Neural cell (in vitro differentiated cells): ENCODE data around the gene CHST6.

Source experiments
- EP300 ChIP-seq: fragments of 450-650 bp; conservative IDR thresholded peaks from 2 replicates; pipeline ENCODE4 v1.6.1; 2014; ENCODE audit warnings: antibody characterized with exemption, mild to moderate bottlenecking, moderate library complexity; ENCODE audit not compliant: poor library complexity, severe bottlenecking
- EZH2 ChIP-seq: fragments of 200-600, 300-800 bp; shearing (Covaris generic), sonication (generic); IDR thresholded peaks from 2 replicates; pipeline ENCODE4 v1.6.1; 2014; ENCODE audit warnings: antibody characterized with exemption, low read length, borderline replicate concordance, mild to moderate bottlenecking; ENCODE audit not compliant: insufficient read depth, poor library complexity, severe bottlenecking
- MXI1 ChIP-seq: fragments of 450-650 bp; conservative IDR thresholded peaks from 2 replicates; pipeline ENCODE4 v1.6.1; 2014; ENCODE audit warnings: antibody characterized with exemption, mild to moderate bottlenecking; ENCODE audit not compliant: poor library complexity, severe bottlenecking
- POLR2AphosphoS5 ChIP-seq: IDR thresholded peaks from 2 replicates; pipeline ENCODE4 v1.6.1; 2012
- RAD21 ChIP-seq: fragments of 450-650 bp; conservative IDR thresholded peaks from 2 replicates; pipeline ENCODE4 v1.6.1; 2014; ENCODE audit warnings: antibody characterized with exemption, mild to moderate bottlenecking, moderate library complexity
- SMC3 ChIP-seq: fragments of 450-650 bp; conservative IDR thresholded peaks from 2 replicates; pipeline ENCODE4 v1.6.1; 2014; ENCODE audit warnings: antibody characterized with exemption, mild to moderate bottlenecking, moderate library complexity; ENCODE audit not compliant: poor library complexity
- TAF1 ChIP-seq: IDR thresholded peaks from 2 replicates; pipeline ENCODE4 v1.6.1; 2012; ENCODE audit warnings: low read depth
- TF ChIP-seq, protein P1 (sequence below): fragments of 450-650 bp; IDR thresholded peaks from 2 replicates; pipeline ENCODE4 v1.5.1; 2014; ENCODE audit warnings: antibody characterized with exemption, mild to moderate bottlenecking, moderate library complexity; ENCODE audit not compliant: poor library complexity, severe bottlenecking
- TF ChIP-seq, protein P2 (sequence below): IDR thresholded peaks from 2 replicates; pipeline ENCODE4 v1.6.1; 2012; ENCODE audit warnings: borderline replicate concordance

DNA sequence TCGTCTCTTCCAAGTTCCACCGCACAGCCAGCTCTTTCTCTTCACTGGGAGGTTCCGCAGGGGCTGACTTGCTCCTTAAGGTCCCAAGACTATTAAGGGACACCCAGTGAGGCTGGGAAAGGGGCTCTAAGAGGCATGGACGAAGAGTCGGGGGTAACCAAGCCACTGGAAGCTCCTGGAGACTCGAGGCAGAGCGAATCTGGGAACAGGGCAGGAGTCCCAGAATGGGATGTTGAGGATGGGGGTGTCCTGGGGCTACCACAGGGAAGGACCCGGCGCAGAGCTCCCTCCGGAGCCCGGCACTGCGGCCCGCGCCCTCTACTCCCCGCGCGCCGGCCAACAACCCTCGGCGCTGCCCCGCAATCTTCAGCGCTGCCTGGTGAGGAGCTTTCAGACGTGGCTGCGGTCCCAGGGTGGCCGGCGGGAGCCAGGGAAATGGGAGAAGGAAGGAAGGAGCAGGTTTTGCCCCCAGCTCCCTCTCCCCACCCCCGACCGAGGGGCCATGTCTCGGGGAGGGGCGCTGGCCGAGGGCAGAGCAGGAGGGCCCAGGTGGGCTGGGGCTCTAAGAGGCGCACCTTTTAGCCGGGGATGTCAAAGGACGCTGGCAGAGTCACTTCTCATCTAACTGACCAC is 40.1 kb upstream of the CHST6 start:
- no peak for TF ChIP-seq POLR2AphosphoS5
- no peak for TF ChIP-seq EZH2
- TF ChIP-seq, protein P1, sequence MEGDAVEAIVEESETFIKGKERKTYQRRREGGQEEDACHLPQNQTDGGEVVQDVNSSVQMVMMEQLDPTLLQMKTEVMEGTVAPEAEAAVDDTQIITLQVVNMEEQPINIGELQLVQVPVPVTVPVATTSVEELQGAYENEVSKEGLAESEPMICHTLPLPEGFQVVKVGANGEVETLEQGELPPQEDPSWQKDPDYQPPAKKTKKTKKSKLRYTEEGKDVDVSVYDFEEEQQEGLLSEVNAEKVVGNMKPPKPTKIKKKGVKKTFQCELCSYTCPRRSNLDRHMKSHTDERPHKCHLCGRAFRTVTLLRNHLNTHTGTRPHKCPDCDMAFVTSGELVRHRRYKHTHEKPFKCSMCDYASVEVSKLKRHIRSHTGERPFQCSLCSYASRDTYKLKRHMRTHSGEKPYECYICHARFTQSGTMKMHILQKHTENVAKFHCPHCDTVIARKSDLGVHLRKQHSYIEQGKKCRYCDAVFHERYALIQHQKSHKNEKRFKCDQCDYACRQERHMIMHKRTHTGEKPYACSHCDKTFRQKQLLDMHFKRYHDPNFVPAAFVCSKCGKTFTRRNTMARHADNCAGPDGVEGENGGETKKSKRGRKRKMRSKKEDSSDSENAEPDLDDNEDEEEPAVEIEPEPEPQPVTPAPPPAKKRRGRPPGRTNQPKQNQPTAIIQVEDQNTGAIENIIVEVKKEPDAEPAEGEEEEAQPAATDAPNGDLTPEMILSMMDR = no peak
- no peak for TF ChIP-seq TAF1
- TF ChIP-seq EP300 = no peak
- no peak for TF ChIP-seq SMC3
- TF ChIP-seq MXI1 = no peak
- TF ChIP-seq RAD21 = no peak
- TF ChIP-seq, protein P2, sequence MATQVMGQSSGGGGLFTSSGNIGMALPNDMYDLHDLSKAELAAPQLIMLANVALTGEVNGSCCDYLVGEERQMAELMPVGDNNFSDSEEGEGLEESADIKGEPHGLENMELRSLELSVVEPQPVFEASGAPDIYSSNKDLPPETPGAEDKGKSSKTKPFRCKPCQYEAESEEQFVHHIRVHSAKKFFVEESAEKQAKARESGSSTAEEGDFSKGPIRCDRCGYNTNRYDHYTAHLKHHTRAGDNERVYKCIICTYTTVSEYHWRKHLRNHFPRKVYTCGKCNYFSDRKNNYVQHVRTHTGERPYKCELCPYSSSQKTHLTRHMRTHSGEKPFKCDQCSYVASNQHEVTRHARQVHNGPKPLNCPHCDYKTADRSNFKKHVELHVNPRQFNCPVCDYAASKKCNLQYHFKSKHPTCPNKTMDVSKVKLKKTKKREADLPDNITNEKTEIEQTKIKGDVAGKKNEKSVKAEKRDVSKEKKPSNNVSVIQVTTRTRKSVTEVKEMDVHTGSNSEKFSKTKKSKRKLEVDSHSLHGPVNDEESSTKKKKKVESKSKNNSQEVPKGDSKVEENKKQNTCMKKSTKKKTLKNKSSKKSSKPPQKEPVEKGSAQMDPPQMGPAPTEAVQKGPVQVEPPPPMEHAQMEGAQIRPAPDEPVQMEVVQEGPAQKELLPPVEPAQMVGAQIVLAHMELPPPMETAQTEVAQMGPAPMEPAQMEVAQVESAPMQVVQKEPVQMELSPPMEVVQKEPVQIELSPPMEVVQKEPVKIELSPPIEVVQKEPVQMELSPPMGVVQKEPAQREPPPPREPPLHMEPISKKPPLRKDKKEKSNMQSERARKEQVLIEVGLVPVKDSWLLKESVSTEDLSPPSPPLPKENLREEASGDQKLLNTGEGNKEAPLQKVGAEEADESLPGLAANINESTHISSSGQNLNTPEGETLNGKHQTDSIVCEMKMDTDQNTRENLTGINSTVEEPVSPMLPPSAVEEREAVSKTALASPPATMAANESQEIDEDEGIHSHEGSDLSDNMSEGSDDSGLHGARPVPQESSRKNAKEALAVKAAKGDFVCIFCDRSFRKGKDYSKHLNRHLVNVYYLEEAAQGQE = no peak
